NCI-H510A (cell line): ENCODE data around the gene HTR3B.
"Not testable (repeated sequence)": the region's sequence is repeated elsewhere in the genome, so short reads cannot be mapped to it uniquely, and the experiment has no call there.

Source experiments
- DNase-seq: peaks from one replicate; lab custom pipeline; 2025; lab: John Stamatoyannopoulos, UW

Gene HTR3B

DNA sequence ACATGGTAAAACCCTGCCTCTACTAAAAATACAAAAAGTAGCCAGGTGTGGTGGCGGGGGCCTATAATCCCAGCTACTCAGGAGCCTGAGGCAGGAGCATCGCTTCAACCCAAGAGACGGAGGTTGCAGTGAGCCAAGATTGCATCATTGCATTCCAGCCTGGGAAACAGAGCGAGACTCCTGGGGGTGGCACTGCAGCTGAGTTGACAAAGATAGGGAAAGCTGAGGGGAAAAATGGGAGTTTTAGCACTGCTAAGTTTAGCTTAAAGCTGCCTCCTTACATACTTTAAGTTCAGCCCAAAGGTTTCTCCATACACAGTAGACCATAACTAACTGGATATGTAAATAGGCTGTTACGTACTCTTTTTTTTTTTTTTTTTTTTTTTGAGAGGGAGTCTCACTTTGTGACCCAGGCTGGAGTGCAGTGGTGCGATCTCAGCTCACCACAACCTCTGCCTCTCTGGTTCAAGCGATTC, 20.2 kb upstream of the HTR3B start:
- DNase-seq, result no peak

DNA sequence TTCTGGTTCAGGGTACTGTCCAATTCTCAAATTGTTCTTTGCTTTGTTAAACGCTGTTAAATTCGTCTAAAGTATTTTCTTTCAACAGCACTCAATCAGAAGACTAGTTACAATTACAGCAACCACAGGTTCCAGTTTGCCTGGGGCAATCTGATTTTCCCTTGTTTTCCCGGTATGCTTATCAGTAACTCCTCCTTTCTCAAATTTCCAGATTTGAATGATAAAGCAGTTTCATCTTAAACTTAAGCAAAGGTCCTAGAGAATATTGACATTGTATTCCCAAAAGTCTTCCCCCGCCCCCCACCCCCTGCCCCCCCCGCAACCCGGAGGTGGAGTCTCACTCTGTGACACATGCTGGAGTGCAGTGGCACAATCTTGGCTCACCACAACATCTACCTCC, 18.7 kb upstream of the HTR3B start:
- no peak for DNase-seq

DNA sequence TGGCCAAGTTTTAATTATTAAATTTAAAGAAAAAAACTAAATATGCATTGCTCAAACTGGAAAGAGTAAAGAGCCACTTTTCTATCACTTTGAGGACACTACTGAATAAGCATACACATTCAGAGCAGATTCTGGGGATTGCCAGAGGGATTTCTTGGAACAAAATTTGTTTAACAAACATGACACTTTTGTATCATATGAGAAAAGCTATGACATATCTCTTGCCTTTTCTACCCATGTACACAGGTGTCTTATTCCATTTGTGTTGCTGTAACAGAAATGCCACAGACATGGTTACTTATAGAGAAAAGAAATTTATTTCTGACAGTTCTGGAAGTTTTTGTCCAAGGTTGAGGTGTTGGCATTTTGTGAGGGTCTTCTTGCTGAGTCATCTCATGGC, 15.7 kb upstream of the HTR3B start:
- no peak for DNase-seq

DNA sequence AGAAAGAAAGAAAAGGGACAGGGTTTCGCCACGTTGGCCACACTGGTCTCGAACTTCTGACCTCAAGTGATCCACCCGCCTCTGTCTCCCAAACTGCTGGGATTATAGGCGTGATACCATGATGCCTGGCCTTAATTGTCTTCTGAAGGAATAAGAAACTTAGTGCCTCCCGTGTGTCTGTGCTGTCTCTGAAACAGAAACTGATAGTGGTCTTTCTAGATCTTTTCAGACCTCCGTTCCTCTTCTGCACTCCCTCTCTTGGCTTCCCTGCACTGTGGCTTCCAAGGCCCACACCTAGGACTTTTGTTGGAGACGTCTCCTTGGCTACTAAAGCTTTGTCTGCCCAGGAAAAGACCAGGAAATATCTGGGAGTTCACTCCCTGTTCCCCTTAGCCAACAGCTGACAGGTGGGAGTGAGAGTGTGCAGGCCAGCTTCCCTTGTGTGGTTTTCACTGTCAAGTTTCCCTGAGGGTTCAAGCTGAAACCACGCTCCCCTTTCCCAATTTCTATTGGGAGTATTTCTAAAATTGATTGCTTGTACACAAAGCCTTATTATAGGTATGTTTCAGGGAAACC, 10.1 kb upstream of the HTR3B start:
- no peak for DNase-seq

DNA sequence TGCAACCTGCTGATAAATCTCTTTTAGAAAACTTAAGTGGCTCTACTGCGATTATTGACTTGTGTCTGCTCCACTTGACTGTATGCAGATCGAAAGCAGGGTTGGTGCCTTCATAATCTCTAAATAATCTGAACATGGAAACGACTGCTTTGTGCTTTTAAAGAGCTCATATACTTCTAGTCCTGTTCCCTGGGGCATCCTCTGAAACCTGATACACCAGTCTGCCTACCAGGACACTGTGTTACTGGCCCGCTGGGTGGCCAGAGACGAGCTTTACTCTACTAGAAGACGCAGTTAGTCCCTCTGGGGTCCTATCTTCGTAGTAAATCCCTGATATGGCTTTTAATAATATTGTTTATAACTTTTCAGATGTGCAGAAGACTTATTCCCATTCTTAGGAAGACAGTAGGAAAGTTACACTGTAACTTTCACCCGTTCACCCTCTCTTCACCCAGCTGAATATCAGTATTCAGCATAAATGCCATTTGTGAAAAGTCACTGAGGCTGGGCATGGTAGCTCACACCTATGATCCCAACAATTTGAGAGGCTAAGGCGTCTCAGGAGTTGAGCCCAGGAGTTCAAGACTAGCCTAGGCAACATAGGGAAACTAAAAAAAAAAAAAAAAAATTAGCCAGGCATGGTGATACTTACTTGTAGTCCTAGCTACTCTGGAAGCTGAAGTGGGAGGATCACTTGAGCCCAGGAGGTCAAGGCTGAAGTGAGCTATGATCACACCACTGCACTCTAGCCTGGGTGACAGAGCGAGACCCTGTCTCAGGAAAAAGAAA, 9.0 kb upstream of the HTR3B start:
- DNase-seq, result no peak

DNA sequence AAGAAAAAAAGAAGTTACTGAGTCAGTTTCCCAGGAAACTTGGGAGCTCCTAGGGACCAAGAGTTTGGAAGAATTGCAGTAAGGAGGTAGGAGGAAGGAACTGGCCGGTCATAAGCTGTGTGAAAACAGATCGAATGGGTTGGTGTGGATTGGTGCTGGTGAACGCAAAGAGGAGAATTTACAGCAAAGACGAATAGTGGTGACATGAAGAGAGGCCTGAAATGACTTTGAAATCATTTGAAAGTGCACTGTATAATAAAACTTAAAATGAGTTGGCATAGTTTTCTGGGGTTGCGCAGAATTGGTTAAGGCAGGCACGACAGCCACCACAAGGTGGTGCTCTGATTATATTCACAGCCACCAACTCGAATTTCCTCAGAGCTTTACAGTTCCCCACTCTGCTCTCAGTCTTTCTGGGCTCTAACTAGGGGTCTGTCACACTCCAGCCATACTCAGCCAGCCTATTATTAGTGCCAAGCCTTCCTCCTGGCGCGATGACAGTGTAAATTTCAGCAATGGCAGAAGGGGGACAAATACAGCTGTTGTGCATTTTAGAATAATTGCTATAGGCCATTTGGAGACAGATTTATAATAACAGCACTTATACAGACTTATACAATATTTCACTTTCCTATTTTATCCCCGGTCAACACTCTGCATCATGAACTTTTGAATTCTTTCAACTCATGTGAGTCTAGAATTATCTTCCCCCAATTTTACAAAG, 8.3 kb upstream of the HTR3B start:
- no peak for DNase-seq

DNA sequence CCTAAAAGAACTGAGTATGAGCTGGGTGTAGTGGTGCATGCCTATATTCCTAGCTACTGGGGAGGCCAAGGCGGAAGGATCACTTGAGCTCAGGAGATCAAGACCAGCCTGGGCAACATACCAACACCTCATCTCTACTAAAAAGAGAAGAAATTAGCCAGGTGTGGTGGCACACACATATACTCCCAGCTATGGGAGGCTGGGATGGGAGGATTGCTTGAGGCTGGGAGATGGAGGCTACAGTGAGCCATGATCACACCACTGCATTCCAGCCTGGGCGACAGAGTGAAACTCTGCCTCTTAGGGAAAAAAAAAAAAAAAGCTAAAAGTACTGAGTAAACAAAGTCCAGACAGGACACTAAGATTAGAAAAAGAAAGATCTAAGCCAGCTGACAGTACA, 3.5 kb upstream of the HTR3B start:
- no peak for DNase-seq

DNA sequence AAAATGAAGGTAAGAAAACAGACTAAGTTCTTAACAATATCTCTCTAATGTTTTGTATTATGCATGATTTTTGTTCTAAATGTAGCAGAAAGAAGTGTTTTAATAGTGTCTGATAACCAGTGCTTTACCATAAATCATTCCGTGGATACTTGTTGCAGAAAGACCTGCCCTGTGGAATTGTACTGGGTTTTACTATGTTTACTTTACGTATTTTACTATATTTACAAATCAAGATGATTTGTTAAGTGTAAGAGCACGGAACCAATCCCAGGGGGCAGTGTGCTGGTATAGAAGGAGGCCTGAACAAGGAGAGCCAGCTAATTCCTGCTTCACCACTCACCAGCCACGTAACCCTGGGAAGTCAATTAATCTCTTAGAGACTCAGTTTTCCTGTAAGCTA, 1.4 kb downstream of the HTR3B start:
- peak; percentile 41 for DNase-seq

DNA sequence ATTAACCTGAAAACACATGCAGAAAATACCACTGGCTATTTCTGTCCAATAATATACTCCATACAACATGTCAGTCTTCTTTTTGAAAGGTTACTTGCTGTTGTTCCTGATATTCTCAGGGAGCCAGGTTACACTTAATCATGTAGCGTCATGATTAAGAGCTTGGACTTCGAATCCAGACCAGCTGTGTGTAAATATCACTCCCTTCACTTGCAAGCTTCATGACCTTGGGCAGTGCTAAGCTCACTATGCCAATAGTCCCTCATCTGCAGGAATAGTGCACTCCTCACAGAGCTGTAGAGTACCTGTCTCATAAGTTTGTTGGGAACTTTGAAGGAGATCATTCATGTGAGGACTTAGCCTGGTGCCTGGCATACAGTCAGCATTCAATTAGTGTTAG, 1.9 kb downstream of the HTR3B start:
- DNase-seq, result no peak

DNA sequence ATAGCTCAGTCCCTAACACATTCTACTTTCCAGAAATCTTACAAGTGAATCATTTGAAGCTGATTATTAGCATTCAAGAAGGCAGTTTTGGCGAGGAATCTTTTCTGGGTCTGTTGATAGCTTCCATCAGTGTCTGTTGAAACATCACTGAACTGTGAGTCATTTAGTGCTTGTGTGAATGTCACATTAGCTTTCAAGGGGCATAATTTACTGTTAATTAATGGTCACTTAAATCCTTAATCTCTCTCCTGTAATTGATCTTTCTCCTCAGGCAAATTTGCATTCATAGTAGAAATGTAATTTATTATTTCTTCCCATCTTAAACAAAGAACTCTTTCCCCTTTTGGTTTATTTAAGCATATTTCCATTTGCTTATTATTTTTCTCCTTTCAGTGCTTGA, 2.6 kb downstream of the HTR3B start:
- no peak for DNase-seq

DNA sequence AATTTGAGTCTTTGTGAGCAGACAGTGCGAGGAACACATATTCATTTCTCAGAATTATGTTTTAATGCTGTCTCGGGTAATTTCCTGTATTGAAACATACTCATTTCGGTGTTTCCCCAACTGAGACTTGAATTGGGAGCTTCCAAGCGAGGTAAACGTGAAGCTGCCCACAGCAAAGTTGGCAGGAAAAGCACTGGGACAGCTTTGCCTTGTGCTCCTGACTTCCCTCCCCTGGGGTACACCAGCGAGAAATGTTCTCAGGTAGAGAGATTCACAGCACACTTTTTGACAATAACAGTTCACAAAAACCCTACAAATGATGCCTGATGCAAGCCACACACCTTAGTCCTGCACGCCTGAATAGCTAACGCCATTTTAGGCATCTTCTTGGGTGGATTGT, 3.1 kb downstream of the HTR3B start:
- DNase-seq, result no peak

DNA sequence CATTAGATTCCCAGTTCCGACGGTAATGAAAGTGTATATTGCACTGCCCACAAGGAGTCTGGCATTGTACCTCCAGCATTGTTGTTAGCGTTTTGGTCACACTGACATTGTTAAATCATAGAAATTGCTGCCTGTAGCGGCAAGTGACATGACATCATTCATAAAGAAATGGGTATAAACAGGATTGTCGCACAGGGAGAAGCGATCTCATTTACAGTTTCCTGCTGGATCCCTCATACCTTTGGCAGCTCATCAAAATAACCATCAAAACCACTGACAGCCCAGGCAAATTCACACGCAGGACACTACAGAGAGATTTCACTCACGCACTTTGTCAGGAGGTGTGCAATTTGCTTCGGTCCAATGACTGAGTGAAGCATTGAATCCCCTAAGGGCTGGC, 3.5 kb downstream of the HTR3B start:
- no peak for DNase-seq

DNA sequence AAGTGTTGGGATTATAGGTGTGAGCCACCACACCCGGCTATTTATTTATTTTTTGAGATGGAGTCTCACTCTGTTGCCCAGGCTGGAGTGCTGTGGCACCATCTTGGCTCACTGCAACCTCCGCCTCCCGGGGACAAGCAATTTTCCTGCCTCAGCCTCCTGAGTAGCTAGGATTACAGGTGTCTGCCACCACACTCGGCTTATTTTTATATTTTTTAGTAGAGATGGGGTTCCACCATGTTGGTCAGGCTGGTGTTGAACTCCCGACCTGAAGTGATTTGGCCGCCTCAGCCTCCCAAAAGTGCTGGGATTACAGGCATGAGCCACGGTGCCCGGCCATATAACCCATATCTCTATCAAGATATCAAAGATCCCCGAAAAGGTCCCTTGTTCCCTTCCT, 6.9 kb downstream of the HTR3B start:
- not testable (repeated sequence) for DNase-seq

DNA sequence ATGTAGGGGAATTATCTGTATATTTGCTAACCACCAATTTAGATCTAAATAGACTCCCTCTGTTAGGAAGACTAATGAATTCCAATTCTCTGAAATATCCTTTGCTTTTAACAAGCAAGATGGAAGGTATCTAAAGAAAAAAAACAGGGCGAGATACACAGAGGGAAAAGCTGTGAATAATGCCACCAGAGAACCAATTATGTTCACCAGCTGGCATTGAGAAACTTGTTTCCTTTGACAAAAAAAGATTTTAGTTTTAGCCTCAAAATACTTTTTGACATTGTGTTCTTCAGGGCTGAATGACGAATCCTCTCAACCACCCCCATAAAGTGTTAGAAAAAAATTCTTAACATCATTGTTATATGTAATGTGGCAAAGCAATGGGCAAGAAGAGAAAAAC, 19.0 kb downstream of the HTR3B start:
- no peak for DNase-seq

DNA sequence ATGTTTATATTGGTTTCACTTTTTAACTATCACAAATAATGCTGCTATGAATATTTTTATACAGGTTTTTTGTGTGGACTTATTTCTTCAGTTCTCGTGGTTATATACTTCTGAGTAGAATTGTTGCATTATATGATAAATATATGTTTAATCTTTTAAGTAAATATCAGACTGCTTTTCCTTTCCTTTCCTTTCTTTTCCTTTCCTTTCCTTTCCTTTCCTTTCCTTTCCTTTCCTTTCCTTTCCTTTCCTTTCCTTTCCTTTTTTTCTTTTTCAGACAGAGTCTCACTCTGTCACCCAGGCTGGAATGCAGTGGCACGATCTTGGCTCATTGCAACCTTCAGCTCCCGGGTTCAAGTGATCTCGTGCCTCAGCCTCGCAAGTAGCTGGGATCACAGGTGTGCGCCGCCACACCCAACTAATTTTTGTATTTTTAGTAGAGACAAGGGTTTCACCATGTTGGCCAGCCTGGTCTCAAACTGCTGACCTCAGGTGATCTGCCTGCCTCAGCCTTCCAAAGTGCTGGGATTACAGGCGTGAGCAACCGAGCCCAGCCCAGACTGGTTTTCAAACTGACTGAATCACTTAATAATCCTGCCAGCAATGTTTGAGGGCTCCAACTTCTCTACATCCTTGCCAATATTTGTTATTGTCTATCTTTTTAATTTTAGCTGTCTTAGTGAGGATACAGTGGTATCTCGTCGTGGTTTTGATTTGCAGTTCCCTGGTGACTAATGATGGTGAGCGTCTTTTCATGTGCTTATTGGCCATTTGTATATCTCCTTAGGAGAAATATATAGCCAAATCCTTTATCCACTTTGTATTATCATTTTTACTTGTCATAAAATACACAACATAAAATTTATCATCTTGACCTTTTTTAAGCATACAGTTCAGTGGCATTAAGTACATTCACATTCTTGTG, 21.9 kb downstream of the HTR3B start:
- DNase-seq, result no peak

DNA sequence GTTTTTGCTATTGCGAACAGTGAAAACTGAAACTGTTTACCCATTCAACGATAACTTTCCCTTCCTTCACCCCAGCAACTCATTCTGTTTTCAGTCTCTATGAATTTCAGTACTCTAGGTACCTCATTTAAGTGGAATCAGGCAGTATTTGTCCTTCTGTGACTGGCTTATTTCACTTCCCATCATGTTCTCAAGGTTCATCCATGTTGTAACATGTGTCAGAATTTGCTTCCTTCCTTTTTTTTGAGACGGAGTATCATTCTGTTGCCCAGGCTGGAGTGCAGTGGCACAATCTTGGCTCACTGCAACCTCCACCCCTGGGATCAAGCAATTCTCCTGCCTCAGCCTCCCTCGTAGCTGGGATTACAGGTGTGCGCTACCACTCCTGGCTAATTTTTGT, 23.7 kb downstream of the HTR3B start:
- no peak for DNase-seq

DNA sequence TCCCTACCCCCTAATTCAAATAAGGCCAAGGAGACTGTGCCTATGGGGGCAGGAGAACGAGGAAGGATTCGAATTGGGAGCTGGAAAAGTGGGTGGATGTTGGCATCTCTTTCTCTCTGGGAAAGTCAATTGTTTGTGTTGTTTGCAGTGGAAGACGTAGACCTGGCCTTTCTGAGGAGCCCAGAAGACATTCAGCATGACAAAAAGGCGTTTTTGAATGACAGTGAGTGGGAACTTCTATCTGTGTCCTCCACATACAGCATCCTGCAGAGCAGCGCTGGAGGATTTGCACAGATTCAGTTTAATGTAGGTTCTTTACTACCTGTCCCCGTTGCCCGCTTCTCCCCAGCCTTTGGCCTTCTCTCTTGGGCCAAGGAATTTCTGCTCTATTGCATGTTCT, 28.2 kb downstream of the HTR3B start:
- no peak for DNase-seq

DNA sequence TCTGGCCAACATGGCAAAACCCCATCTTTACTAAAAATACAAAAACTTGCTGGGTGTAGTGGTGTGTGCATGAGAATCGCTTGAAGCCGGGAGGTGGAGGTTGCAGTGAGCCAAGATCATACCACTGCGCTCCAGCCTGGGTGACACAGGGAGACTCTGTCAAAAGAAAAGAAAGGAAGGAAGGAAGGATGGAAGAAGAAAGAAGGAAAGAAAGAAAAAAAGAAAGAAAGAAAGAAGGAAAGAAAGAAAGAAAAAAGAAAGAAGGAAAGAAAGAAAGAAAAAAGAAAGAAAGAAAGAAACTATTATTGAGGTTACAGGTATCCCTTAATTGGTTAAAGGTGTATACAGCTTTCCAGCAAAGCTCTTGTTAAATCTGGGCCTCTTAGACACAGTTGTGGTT, 29.6 kb downstream of the HTR3B start:
- DNase-seq, result not testable (repeated sequence)

DNA sequence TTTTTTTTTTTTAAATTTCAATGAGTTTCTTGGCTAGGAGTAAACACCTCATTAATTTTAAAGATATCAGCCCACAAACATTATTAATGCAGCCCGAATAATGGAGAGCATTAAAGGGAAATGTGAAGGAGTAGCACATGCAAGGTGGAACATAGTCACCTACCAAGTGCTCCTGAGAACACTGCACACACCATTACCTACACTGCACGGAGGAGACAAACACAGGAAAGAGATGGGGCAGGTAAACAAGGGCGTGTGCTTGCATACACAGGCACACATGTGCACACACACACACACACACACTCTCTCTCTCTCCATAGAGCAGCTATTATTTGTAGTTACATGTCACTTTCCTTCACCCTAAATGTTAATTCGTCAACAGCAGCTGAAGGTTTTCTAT, 30.2 kb downstream of the HTR3B start:
- DNase-seq, result no peak

DNA sequence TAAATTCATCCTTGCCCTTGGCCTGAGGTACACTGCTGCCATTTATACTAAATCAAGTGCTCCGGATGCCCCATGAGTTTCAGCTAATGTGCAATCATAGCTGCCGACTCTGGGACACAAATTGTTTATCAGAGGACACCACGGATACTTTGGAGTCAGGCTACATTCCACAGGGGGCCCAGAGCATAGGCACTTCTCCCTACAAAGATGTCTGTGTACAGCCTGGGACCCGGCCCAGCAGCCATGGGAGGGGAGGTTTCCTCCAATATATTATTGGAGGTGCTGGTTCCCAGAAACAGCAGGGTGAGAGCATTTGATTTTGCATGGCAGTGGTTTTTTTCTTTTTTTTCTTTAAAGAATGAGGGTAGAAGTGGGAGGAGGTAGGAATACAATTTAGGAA, 31.3 kb downstream of the HTR3B start:
- no peak for DNase-seq

DNA sequence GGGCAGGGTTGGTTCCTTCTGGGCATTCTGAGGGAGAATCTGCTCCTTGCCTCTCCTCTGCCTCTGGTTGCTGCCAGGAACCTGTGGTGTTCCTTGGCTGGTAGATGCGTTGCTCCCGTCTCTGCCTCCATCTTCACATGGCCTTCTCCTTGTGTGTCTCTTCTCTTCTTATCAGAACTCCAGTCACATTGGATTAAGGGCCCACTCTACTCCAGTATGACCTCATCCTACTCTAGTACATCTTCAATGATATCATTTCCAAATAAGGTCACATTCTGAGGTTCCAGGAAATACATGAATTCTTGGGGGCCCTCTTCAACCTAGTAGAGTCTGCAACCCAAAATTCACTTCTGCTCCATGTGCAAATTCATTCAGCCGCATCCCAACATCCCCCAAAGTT, 33.3 kb downstream of the HTR3B start:
- DNase-seq, result no peak

DNA sequence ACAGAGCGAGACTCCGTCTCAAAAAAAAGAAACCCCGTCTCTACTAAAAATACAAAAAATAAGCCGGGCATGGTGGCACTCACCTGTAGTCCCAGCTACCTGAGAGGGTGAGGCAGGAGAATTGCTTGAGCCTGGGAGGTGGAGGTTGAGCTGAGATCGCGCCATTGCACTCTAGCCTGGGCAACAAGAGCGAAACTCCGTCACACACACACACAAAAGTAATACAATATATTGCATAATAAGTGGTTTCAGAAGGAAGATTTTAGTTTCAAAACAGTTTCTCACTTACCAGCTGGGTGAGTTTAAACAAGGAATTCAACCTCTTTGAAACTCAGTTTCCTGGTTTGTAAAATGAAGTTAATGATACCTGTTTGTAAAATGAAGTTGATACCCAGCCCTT, 37.7 kb downstream of the HTR3B start:
- no peak for DNase-seq
